PFSK-1 (cell line): ENCODE data around the gene MYO1D.

Source experiments
- FOXP2 ChIP-seq: optimal IDR thresholded peaks from 2 replicates; pipeline ENCODE3; 2011; ENCODE audit warnings: borderline replicate concordance, control low read depth, inconsistent platforms; ENCODE audit not compliant: insufficient read depth; ENCODE audit errors: extremely low read length, extremely low read depth
- POLR2AphosphoS5 ChIP-seq: IDR thresholded peaks from 2 replicates; pipeline ENCODE4 v1.6.1; 2012; ENCODE audit warnings: low read depth, mild to moderate bottlenecking, control low read depth, low read length, moderate library complexity
- SIN3A ChIP-seq: IDR thresholded peaks from 2 replicates; pipeline ENCODE4 v1.6.1; 2012; ENCODE audit warnings: mild to moderate bottlenecking, low read length, moderate library complexity, borderline replicate concordance; ENCODE audit not compliant: insufficient read depth
- TAF1 ChIP-seq: IDR thresholded peaks from 2 replicates; pipeline ENCODE4 v1.6.1; 2012; ENCODE audit warnings: low read length, control low read depth, borderline replicate concordance; ENCODE audit not compliant: insufficient read depth
- TF ChIP-seq, protein P1 (sequence below), 2 experiments: IDR thresholded peaks; 2 replicates each; pipeline versions ENCODE4 v1.6.1 to v1.8.0; 2011 to 2012; ENCODE audit warnings: low read depth in 2 of 2, low read length in 2 of 2, control low read depth in 1 of 2, inconsistent platforms in 1 of 2, mild to moderate bottlenecking in 1 of 2, moderate library complexity in 1 of 2; ENCODE audit not compliant: insufficient read depth in 1 of 2

The MYO1D gene

DNA sequence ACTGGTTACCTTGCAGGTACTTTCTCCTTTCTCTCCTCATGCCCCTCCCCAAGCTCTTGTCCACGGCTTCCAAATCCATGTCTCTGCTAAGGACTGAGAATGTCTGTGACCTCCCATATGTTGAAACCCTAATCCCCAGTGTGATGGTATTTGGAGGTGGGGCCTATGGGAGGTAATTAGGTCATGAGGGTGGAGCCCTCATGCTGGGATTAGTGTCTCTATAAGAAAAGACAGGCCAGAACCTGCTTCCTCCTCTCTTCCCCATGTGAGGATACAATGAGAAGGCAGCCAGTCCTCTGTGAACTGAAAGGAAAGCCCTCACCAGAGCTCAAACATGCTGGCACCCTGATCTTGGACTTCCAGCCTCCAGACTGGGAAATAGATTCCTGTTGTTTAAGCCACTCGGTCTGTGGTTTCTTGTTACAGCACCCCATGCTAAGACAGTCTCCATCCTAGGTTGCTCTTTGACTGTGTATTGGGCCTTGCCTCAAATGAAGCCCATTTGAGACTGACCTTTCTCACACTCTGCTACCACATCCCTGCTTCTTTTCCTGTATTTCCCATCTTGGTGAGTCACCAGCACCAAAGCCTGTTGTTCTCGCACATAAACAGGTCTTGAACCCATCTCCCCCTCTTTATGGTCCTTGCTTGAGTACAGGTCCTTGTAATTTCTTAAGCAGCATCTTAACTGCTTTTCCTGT is 255.2 kb downstream of the MYO1D start:
- TF ChIP-seq SIN3A (no peak), FOXP2 (no peak)

DNA sequence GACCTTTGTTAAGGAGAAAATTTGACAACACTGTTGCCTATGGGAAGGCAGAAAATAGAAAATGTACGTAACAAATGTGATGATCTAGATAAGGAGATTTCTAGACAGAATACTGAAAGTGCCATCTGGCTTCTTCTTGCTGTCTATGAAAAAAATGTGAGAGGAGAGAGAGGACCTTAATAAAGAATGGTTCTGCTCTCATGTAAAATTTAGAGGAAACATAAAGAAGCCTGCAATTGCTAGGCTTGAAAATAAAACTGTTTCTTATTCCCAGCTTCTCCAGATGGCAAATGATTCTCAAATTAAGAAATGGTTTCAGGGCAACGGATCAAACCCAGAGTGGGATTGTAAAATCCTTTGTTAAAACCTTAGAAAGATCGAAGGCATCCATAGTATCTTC is 261.6 kb downstream of the MYO1D start:
- TF ChIP-seq FOXP2 (no peak), POLR2AphosphoS5 (no peak), TAF1 (no peak), SIN3A (no peak)
- TF ChIP-seq, protein P1, sequence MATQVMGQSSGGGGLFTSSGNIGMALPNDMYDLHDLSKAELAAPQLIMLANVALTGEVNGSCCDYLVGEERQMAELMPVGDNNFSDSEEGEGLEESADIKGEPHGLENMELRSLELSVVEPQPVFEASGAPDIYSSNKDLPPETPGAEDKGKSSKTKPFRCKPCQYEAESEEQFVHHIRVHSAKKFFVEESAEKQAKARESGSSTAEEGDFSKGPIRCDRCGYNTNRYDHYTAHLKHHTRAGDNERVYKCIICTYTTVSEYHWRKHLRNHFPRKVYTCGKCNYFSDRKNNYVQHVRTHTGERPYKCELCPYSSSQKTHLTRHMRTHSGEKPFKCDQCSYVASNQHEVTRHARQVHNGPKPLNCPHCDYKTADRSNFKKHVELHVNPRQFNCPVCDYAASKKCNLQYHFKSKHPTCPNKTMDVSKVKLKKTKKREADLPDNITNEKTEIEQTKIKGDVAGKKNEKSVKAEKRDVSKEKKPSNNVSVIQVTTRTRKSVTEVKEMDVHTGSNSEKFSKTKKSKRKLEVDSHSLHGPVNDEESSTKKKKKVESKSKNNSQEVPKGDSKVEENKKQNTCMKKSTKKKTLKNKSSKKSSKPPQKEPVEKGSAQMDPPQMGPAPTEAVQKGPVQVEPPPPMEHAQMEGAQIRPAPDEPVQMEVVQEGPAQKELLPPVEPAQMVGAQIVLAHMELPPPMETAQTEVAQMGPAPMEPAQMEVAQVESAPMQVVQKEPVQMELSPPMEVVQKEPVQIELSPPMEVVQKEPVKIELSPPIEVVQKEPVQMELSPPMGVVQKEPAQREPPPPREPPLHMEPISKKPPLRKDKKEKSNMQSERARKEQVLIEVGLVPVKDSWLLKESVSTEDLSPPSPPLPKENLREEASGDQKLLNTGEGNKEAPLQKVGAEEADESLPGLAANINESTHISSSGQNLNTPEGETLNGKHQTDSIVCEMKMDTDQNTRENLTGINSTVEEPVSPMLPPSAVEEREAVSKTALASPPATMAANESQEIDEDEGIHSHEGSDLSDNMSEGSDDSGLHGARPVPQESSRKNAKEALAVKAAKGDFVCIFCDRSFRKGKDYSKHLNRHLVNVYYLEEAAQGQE (IDR thresholded peaks at IDR 0.05; ENCODE audit: insufficient read depth in 1 of 2, low read depth in 2 of 2, low read length in 2 of 2) = no peak

DNA sequence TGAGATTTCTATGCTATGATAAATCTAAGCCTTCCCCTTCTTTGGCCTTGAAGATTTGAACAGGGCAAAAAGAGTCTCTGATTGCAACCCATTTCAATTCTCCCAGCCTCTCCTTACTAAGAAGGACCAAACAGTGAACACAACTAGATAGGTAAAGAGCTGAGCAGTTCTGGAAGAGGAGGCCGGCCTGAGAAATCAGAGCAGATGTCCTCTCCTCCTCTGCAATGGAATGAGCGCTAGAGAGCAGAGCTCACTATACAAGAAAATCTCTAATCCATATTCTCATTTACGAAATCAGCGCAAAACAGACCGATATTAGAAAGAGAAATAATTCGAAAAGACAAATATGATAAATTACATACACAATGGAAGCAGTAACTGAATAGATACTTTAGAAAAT is 266.0 kb downstream of the MYO1D start:
- TF ChIP-seq TAF1 = no peak
- TF ChIP-seq FOXP2 = no peak
- no peak for TF ChIP-seq SIN3A
- no peak for TF ChIP-seq POLR2AphosphoS5
- TF ChIP-seq, protein P1 (IDR thresholded peaks at IDR 0.05; ENCODE audit: insufficient read depth in 1 of 2, low read depth in 2 of 2, low read length in 2 of 2) = no peak

DNA sequence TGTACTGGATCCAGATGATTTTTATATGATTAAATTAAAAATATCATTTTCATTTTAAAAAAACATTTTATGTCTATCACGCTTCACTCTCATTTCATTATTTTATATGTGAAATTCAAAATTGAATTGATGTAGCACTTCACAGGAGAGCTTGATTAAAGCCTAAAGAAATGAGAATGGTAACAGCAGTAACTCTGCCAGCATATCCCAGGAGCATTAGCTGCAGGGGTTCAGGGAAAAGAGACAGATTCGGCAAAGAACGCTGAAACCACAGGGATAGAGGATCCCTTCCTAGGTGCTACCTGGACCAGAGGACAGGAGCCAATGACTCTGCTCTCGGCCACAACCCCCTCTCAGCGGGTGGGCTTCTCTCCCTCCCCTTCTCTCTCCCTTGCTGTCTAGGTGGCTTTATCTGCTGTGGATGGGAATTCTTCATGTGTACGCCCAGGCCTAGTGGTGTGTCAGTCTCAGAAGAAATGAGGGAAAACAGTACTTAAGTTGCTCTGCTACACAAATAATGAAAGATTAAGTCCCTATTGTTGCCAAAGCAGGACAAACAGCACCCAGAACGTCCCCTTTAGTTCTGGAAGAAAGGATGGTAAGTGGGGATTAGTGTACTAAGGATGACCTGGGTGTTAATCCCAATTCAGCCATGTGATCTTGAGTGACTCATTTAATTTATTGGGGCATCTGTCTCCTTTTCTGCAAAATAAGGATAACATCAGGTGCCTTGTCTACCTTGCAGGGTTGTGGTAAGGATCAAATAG is 266.9 kb downstream of the MYO1D start:
- TF ChIP-seq, protein P1 (IDR thresholded peaks at IDR 0.05; ENCODE audit: insufficient read depth in 1 of 2, low read depth in 2 of 2, low read length in 2 of 2) = no peak
- TF ChIP-seq SIN3A (no peak), POLR2AphosphoS5 (no peak), TAF1 (no peak), FOXP2 (no peak)

DNA sequence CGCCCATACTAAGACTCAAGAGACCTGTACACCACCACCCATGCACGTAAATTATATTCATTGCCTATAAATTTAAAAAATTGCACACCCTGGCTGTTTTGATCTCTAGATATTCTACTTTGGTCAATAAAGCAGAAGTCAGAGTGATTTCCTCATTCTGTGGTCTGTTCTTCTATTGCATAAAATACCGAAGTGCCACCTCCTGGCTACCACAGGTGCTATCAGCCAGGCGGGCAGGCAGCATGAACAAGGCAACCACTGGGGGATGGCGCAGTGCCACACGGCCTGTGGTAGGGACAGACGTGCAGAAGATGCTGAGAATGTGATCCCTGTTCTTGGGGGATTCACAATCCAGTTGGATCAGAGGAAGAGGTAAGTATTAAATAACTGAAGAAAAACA is 267.8 kb downstream of the MYO1D start:
- no peak for TF ChIP-seq FOXP2
- TF ChIP-seq TAF1 = no peak
- no peak for TF ChIP-seq SIN3A
- no peak for TF ChIP-seq POLR2AphosphoS5
- TF ChIP-seq, protein P1 (IDR thresholded peaks at IDR 0.05; ENCODE audit: insufficient read depth in 1 of 2, low read depth in 2 of 2, low read length in 2 of 2) = no peak
